Panc1 (cell line): ENCODE results near the gene GRHL1. TPM values are rescaled to one million over a fixed set of nuclear protein-coding genes. Genes with fewer than 3 reads are reported as not detected.

Experiments used
- ATAC-seq: fragments of 200-7000 bp; cut with Tn5 transposase; 2 replicates; pipeline ENCODE4 v1.9.1; 2020; ENCODE audit warnings: mild to moderate bottlenecking, moderate library complexity
- BruUV-seq: library from RNA; stranded (reverse); fragments of 400-500 nt; replicated peaks from 2 replicates; lab custom pipeline; 2021; lab: Mats Ljungman, UMichigan
- CTCF ChIA-PET: fragments of 300-600 bp; sonication (Branson Sonifier 250); formaldehyde crosslinking; loops from one replicate; lab custom pipeline; 2022; ENCODE audit warnings: antibody characterized with exemption; lab: Charles Lee
- POLR2A ChIA-PET: fragments of 300-600 bp; sonication (Branson Sonifier 250); formaldehyde crosslinking; loops from one replicate; lab custom pipeline; 2022; ENCODE audit warnings: antibody characterized with exemption; lab: Charles Lee
- DNase-seq: peaks from one replicate; pipeline ENCODE4 v3.0.0-alpha.2; 2010; ENCODE audit warnings: low read depth, low spot score
- H3K27ac ChIP-seq: 2 replicates; pipeline ENCODE4 v1.5.1; 2011; ENCODE audit warnings: mild to moderate bottlenecking, low read length, inconsistent platforms
- H3K27me3 ChIP-seq: fragments of 200-500 bp; sonication (Bioruptor generic); 2 replicates; pipeline ENCODE4 v1.6.0; 2014; ENCODE audit warnings: low read length, inconsistent platforms; ENCODE audit not compliant: control insufficient read depth, insufficient read depth
- H3K36me3 ChIP-seq: fragments of 200-500 bp; sonication (Bioruptor generic); 2 replicates; pipeline ENCODE4 v1.5.1; 2014; ENCODE audit warnings: inconsistent platforms, mild to moderate bottlenecking, low read length, moderate library complexity; ENCODE audit not compliant: control insufficient read depth, insufficient read depth
- H3K4me1 ChIP-seq: 2 replicates; pipeline ENCODE4 v1.5.1; 2011; ENCODE audit warnings: inconsistent platforms, mild to moderate bottlenecking, low read length, moderate library complexity; ENCODE audit not compliant: control insufficient read depth, insufficient read depth
- H3K4me3 ChIP-seq, 2 experiments: 2 replicates each; pipeline ENCODE4 v1.5.1; 2011 to 2012; ENCODE audit warnings: low read depth in 2 of 2, low read length in 2 of 2, mild to moderate bottlenecking in 2 of 2, inconsistent platforms in 1 of 2, moderate library complexity in 1 of 2
- H3K9me3 ChIP-seq: fragments of 200-500 bp; sonication (Bioruptor generic); 2 replicates; pipeline ENCODE4 v1.5.1; 2014; ENCODE audit warnings: low read depth, mild to moderate bottlenecking, inconsistent platforms, low read length, moderate library complexity; ENCODE audit not compliant: control insufficient read depth, insufficient read depth
- CTCF ChIP-seq: fragments of 450-650 bp; IDR thresholded peaks from 2 replicates; pipeline ENCODE4 v1.5.1; 2017; ENCODE audit warnings: mild to moderate bottlenecking
- POLR2AphosphoS5 ChIP-seq: IDR thresholded peaks from 2 replicates; pipeline ENCODE4 v1.6.1; 2012; ENCODE audit warnings: mild to moderate bottlenecking, low read depth, low read length, moderate library complexity
- REST ChIP-seq, 2 experiments: IDR thresholded peaks; 2 replicates each; pipeline ENCODE4 v1.6.1; 2011 to 2012; ENCODE audit warnings: low read depth in 2 of 2, control low read depth in 1 of 2, low read length in 1 of 2, mild to moderate bottlenecking in 1 of 2, moderate library complexity in 1 of 2; ENCODE audit not compliant: insufficient read depth in 1 of 2
- SIN3A ChIP-seq: IDR thresholded peaks from 2 replicates; pipeline ENCODE4 v1.6.1; 2012; ENCODE audit warnings: low read depth, mild to moderate bottlenecking, low read length, moderate library complexity, borderline replicate concordance; ENCODE audit not compliant: insufficient read depth
- TCF7L2 ChIP-seq: IDR thresholded peaks from 2 replicates; pipeline ENCODE4 v1.6.1; 2011; ENCODE audit warnings: mild to moderate bottlenecking, low read depth, low read length, inconsistent platforms
- in situ Hi-C: cut with HindIII; loops from 2 replicates; pipeline ENCODE4 v1.10.0; 2016; ENCODE audit warnings: low sequenced_read_pairs, low pct_unique_long_range_greater_than_20kb
- intact Hi-C: fragments of 100-400 bp; cut with micrococcal nuclease; formaldehyde crosslinking; loops from one replicate; pipeline ENCODE4 v1.10.0; 2022; ENCODE audit not compliant: unreplicated experiment
- total RNA-seq: library from RNA; stranded (reverse); gene quantifications from one replicate; pipeline ENCODE4 v1.2.1, GENCODE V29; 2021; ENCODE audit not compliant: unreplicated experiment

GRHL1 gene
- total RNA-seq, 1 experiment from 2014 or later: 4.7 TPM

- TF ChIP-seq POLR2AphosphoS5 (no peak), SIN3A (no peak)
- Histone ChIP-seq H3K27me3 (no peaks in the 10 kb centered on the region), H3K4me3 (no peak overlapping the region), H3K36me3 (no peaks in the 10 kb centered on the region), H3K9me3 (no peaks in the 10 kb centered on the region), H3K27ac (peak overlapping the region; percentile 44; the same call in 1 of the 2 replicates), H3K4me1 (peaks cover 18% of the 10 kb centered on the region)
- DNase-seq (no peak), ATAC-seq (no peak)
- in situ Hi-C loops (no loop called here), intact Hi-C loops (no loop called here)
- BruUV-seq: no TSS peak
- CTCF ChIA-PET: interaction anchor here (0.7 kb wide), 1 partner anchor 11 kb away, joined by 3 read pairs; no protein-coding TSS in a partner anchor
- POLR2A ChIA-PET: interaction anchor here (1.0 kb wide), 1 partner anchor 194 kb away, joined by 3 read pairs; no protein-coding TSS in a partner anchor
Measured at GRCh38 chr2:10038123-10038522, 86.6 kb downstream of the GRHL1 start.

- H3K9me3 ChIP-seq: no peaks in the 10 kb centered on the region
- no TSS peak for BruUV-seq
- H3K4me3 ChIP-seq: no peak overlapping the region
- H3K27me3 ChIP-seq: no peaks in the 10 kb centered on the region
- ATAC-seq (no peak), DNase-seq (no peak)
- intact Hi-C loops: no loop called here
- in situ Hi-C loops: no loop called here
- peaks cover 18% of the 10 kb centered on the region for H3K4me1 ChIP-seq
- ChIA-PET CTCF (interaction anchor here (0.7 kb wide), 1 partner anchor 11 kb away, joined by 3 read pairs; no protein-coding TSS in a partner anchor), POLR2A (interaction anchor here (1.0 kb wide), 1 partner anchor 195 kb away, joined by 3 read pairs; no protein-coding TSS in a partner anchor)
- no peaks in the 10 kb centered on the region for H3K36me3 ChIP-seq
- H3K27ac ChIP-seq: peak overlapping the region; percentile 23; the same call in 1 of the 2 replicates
- TF ChIP-seq POLR2AphosphoS5 (no peak), CTCF (no peak), SIN3A (no peak), REST (IDR thresholded peaks at IDR 0.05; ENCODE audit: insufficient read depth in 1 of 2, low read depth in 2 of 2, low read length in 1 of 2) (no peak), TCF7L2 (no peak)
Measured at GRCh38 chr2:10038716-10039115, 87.2 kb downstream of the GRHL1 start.
